ENCODE results near the gene MYH7B.

Gene MYH7B

GRCh38 chr20:34928411-34928810 is 27.3 kb upstream of the MYH7B start:
- no peak for DNase-seq (ENCODE audit: low read depth)
- H3K4me3 ChIP-seq (ENCODE audit: low read depth, low read length) = no peak overlapping the region
- no peak for TF ChIP-seq CTCF (conservative IDR thresholded peaks at IDR 0.05; ENCODE audit: low read depth, low read length)

GRCh38 chr20:34931771-34932170 is 23.9 kb upstream of the MYH7B start:
- TF ChIP-seq CTCF (conservative IDR thresholded peaks at IDR 0.05; ENCODE audit: low read depth, low read length) = no peak
- no peak for DNase-seq (ENCODE audit: low read depth)
- no peak overlapping the region for H3K4me3 ChIP-seq (ENCODE audit: low read depth, low read length)

GRCh38 chr20:34938466-34939163 is 17.1 kb upstream of the MYH7B start:
- no peak overlapping the region for H3K4me3 ChIP-seq (ENCODE audit: low read depth, low read length)
- DNase-seq (ENCODE audit: low read depth) = no peak

GRCh38 chr20:34940081-34940481 is 15.6 kb upstream of the MYH7B start:
- no peak overlapping the region for H3K4me3 ChIP-seq (ENCODE audit: low read depth, low read length)
- no peak for DNase-seq (ENCODE audit: low read depth)
- TF ChIP-seq CTCF (conservative IDR thresholded peaks at IDR 0.05; ENCODE audit: low read depth, low read length) = no peak

More at GRCh38 chr20:34938466-34939163, 17.1 kb upstream of the MYH7B start:
- TF ChIP-seq CTCF (conservative IDR thresholded peaks at IDR 0.05; ENCODE audit: low read depth, low read length) = no peak

GRCh38 chr20:34941226-34941625 is 14.4 kb upstream of the MYH7B start:
- no peak overlapping the region for H3K4me3 ChIP-seq (ENCODE audit: low read depth, low read length)
- no peak for TF ChIP-seq CTCF (conservative IDR thresholded peaks at IDR 0.05; ENCODE audit: low read depth, low read length)
- peak; percentile 30 for DNase-seq (ENCODE audit: low read depth)

GRCh38 chr20:34942301-34942700 is 13.4 kb upstream of the MYH7B start:
- DNase-seq (ENCODE audit: low read depth) = no peak
- no peak for TF ChIP-seq CTCF (conservative IDR thresholded peaks at IDR 0.05; ENCODE audit: low read depth, low read length)
- no peak overlapping the region for H3K4me3 ChIP-seq (ENCODE audit: low read depth, low read length)
